HepG2 (cell line): ENCODE measurements around the gene ARL5A. TPM values are rescaled to one million over a fixed set of nuclear protein-coding genes. Genes with fewer than 3 reads are reported as not detected.

Experiments used
- AHDC1 ChIP-seq: sonication (generic); formaldehyde crosslinking; IDR thresholded peaks from 2 replicates; pipeline ENCODE4 v1.5.1; 2020; ENCODE audit warnings: mild to moderate bottlenecking, missing genetic modification reagents, borderline replicate concordance
- BCL6 ChIP-seq: IDR thresholded peaks from 2 replicates; pipeline ENCODE4 v1.6.1; 2016; ENCODE audit warnings: missing genetic modification reagents, missing compliant biosample characterization
- BCLAF1 ChIP-seq: fragments of 450-650 bp; IDR thresholded peaks from 2 replicates; pipeline ENCODE4 v1.6.1; 2017; ENCODE audit warnings: mild to moderate bottlenecking
- BHLHE40 ChIP-seq: IDR thresholded peaks from 2 replicates; pipeline ENCODE4 v1.6.1; 2011; ENCODE audit warnings: low read length, improper control_type of control experiment
- MIER3 ChIP-seq: IDR thresholded peaks from 2 replicates; pipeline ENCODE4 v1.6.1; 2016; ENCODE audit warnings: missing compliant biosample characterization, borderline replicate concordance
- POLR2A ChIP-seq, 2 experiments: IDR thresholded peaks; 2 replicates each; pipeline ENCODE4 v1.6.1; 2011; ENCODE audit warnings: low read depth in 2 of 2, low read length in 2 of 2, mild to moderate bottlenecking in 1 of 2, moderate library complexity in 1 of 2; ENCODE audit not compliant: insufficient read depth in 1 of 2
- SOX13 ChIP-seq, 3 experiments: fragments of 450-650 bp in 1 of 3; sonication (generic) in 1 of 3; formaldehyde crosslinking in 1 of 3; IDR thresholded peaks in 2 of 3; conservative IDR thresholded peaks in 1 of 3; 2 replicates each; pipeline versions ENCODE4 v1.5.0 to v1.6.1; 2016 to 2020; ENCODE audit warnings: antibody characterized with exemption in 1 of 3, mild to moderate bottlenecking in 1 of 3, missing compliant biosample characterization in 1 of 3, missing genetic modification reagents in 1 of 3, moderate library complexity in 1 of 3
- U2AF1 ChIP-seq: fragments of 200-400 bp; formaldehyde crosslinking; optimal IDR thresholded peaks from 2 replicates; pipeline ENCODE3; 2017; ENCODE audit warnings: mild to moderate bottlenecking, low read depth, low read length
- ZNF770 ChIP-seq: sonication (generic); formaldehyde crosslinking; IDR thresholded peaks from 2 replicates; pipeline ENCODE4 v1.5.0; 2020; ENCODE audit warnings: mild to moderate bottlenecking, missing genetic modification reagents
- polyA plus RNA-seq, 8 experiments: library from polyadenylated mRNA; depleted of rRNA in 3 of 8; stranded (reverse) in 7 of 8; unstranded in 1 of 8; fragments of >200 nt; fragmentation: Illumina TruSeq in 4 of 8; extraction: Trizol in 4 of 8; gene quantifications; 2 replicates each; pipeline versions ENCODE4 v1.2.1 to v1.2.3, GENCODE V29; 2011 to 2016; ENCODE audit warnings: low read depth in 4 of 8, missing spikeins in 1 of 8, mixed read lengths in 1 of 8; ENCODE audit not compliant: insufficient read depth in 1 of 8
- total RNA-seq, 5 experiments: library from RNA; depleted of rRNA; stranded (reverse); fragments of >200 nt; fragmentation: Illumina TruSeq; extraction: Trizol; gene quantifications; 2 replicates each; pipeline ENCODE4 v1.2.3, GENCODE V29; 2016; ENCODE audit warnings: low read depth in 1 of 5
- TF ChIP-seq, protein P1 (sequence below): sonication (generic); formaldehyde crosslinking; IDR thresholded peaks from 2 replicates; pipeline ENCODE4 v1.8.0; 2023; ENCODE audit warnings: mild to moderate bottlenecking, missing genetic modification reagents
- TF ChIP-seq, protein P2 (sequence below): sonication (generic); formaldehyde crosslinking; IDR thresholded peaks from 2 replicates; pipeline ENCODE4 v1.8.1; 2023; ENCODE audit warnings: missing genetic modification reagents, inconsistent platforms, borderline replicate concordance
- TF ChIP-seq, protein P3 (sequence below): sonication (generic); formaldehyde crosslinking; IDR thresholded peaks from 2 replicates; pipeline ENCODE4 v1.4.0; 2020; ENCODE audit warnings: mild to moderate bottlenecking, missing genetic modification reagents

ARL5A gene
- total and polyA plus RNA-seq, 2 of the 13 experiments (the other 11 are each of a cell fraction or from before 2014, with no cell fraction given): 47.5 to 149 TPM

DNA sequence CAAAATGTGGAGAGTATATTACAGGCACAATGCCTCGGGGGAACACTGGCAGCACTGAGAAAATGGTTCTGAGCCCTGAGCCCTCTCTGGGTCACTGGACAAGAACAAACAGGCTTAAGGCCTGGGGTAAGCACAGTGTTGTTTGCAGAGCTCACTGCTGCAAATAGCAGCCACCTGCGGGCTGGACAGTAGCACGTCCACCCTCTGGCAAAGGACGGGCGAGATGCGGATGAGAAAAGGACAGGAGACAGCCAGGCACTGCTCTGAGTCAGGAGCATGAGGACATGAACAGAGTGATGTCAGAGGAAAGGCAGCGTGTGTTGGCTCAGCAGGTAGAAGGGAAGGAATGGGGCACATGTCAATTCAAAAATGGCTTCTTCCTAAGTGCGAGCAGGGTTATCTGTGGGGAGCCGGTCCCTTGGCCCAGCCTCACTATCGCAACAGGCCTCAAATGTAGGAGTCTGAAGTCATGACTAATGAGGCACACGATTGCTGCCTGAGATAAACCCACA, 68.0 kb downstream of the ARL5A start (continued):
- TF ChIP-seq, protein P1, sequence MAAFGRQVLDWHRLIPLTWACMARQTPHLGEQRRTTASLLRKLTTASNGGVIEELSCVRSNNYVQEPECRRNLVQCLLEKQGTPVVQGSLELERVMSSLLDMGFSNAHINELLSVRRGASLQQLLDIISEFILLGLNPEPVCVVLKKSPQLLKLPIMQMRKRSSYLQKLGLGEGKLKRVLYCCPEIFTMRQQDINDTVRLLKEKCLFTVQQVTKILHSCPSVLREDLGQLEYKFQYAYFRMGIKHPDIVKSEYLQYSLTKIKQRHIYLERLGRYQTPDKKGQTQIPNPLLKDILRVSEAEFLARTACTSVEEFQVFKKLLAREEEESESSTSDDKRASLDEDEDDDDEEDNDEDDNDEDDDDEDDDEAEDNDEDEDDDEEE (CRISPR knock-in tag): 0 out of 2 replicates have a peak, but pooled peaks have one; percentile 25
- TF ChIP-seq AHDC1 (CRISPR knock-in tag): peak; percentile 96
- TF ChIP-seq SOX13 (IDR thresholded peaks at IDR 0.05): no peak
- peak in 1 of 2 experiments; percentile 84; a peak in 2 of 4 replicates for TF ChIP-seq SOX13 (CRISPR knock-in tag; conservative IDR thresholded peaks at IDR 0.05 in 1 of 2, IDR thresholded peaks at IDR 0.05 in 1 of 2)
- TF ChIP-seq, protein P2, sequence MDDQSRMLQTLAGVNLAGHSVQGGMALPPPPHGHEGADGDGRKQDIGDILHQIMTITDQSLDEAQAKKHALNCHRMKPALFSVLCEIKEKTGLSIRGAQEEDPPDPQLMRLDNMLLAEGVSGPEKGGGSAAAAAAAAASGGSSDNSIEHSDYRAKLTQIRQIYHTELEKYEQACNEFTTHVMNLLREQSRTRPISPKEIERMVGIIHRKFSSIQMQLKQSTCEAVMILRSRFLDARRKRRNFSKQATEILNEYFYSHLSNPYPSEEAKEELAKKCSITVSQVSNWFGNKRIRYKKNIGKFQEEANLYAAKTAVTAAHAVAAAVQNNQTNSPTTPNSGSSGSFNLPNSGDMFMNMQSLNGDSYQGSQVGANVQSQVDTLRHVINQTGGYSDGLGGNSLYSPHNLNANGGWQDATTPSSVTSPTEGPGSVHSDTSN: no peak
- peak; percentile 85 for TF ChIP-seq U2AF1
- TF ChIP-seq, protein P3, sequence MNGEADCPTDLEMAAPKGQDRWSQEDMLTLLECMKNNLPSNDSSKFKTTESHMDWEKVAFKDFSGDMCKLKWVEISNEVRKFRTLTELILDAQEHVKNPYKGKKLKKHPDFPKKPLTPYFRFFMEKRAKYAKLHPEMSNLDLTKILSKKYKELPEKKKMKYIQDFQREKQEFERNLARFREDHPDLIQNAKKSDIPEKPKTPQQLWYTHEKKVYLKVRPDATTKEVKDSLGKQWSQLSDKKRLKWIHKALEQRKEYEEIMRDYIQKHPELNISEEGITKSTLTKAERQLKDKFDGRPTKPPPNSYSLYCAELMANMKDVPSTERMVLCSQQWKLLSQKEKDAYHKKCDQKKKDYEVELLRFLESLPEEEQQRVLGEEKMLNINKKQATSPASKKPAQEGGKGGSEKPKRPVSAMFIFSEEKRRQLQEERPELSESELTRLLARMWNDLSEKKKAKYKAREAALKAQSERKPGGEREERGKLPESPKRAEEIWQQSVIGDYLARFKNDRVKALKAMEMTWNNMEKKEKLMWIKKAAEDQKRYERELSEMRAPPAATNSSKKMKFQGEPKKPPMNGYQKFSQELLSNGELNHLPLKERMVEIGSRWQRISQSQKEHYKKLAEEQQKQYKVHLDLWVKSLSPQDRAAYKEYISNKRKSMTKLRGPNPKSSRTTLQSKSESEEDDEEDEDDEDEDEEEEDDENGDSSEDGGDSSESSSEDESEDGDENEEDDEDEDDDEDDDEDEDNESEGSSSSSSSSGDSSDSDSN (CRISPR knock-in tag): peak; percentile 70; the same call in 1 of the 2 replicates
- no peak for TF ChIP-seq ZNF770
- 0 out of 4 replicates have a peak, but pooled peaks of 1 of the 2 experiments have one; percentile 23 for TF ChIP-seq POLR2A (IDR thresholded peaks at IDR 0.05; ENCODE audit: insufficient read depth in 1 of 2, low read depth in 2 of 2, low read length in 2 of 2)
- no peak for TF ChIP-seq BCLAF1
- TF ChIP-seq BHLHE40: peak; percentile 52
- no peak for TF ChIP-seq MIER3 (CRISPR knock-in tag)
- peak; percentile 64 for TF ChIP-seq BCL6 (CRISPR knock-in tag)
